OCI-LY3 (cell line): ENCODE data around the gene VWA3B.

ENCODE experiments used
- H2AFZ ChIP-seq: fragments of 200-600, 300-600 bp; shearing (Covaris generic); 2 replicates; pipeline ENCODE4 v1.6.0; 2014; ENCODE audit warnings: antibody characterized with exemption, low read depth, low read length
- H3K27ac ChIP-seq: fragments of 200-600, 300-600 bp; sonication (generic); 2 replicates; pipeline ENCODE4 v1.5.1; 2014; ENCODE audit warnings: mild to moderate bottlenecking, low read length, moderate library complexity, mixed read lengths
- H3K27me3 ChIP-seq: fragments of 200-600, 300-600 bp; sonication (generic); 2 replicates; pipeline ENCODE4 v1.6.1; 2014; ENCODE audit warnings: low read depth, low read length, mixed read lengths
- H3K36me3 ChIP-seq: fragments of 200-600, 300-600 bp; sonication (generic); replicated peaks from 2 replicates; pipeline ENCODE3; 2014; ENCODE audit warnings: low read depth, low read length, mixed read lengths
- H3K4me1 ChIP-seq: fragments of 300-600, 200-600 bp; sonication (generic); 2 replicates; pipeline ENCODE4 v1.6.1; 2014; ENCODE audit warnings: low read length, mixed read lengths
- H3K4me2 ChIP-seq: fragments of 200-600, 300-600 bp; sonication (generic); 2 replicates; pipeline ENCODE4 v1.6.1; 2014; ENCODE audit warnings: low read length, mixed read lengths
- H3K4me3 ChIP-seq: fragments of 300-600, 200-600 bp; sonication (generic); 2 replicates; pipeline ENCODE4 v1.5.1; 2014; ENCODE audit warnings: antibody characterized with exemption, mild to moderate bottlenecking, low read length, moderate library complexity
- H3K79me2 ChIP-seq: fragments of 300-600, 200-600 bp; shearing (Covaris generic); 2 replicates; pipeline ENCODE4 v1.6.1; 2014; ENCODE audit warnings: mild to moderate bottlenecking, low read length, mixed read lengths
- H3K9ac ChIP-seq: fragments of 300-600, 200-600 bp; shearing (Covaris generic); 2 replicates; pipeline ENCODE4 v1.6.0; 2014; ENCODE audit warnings: mild to moderate bottlenecking, low read length, moderate library complexity
- H3K9me3 ChIP-seq: fragments of 200-600, 300-600 bp; shearing (Covaris generic); 2 replicates; pipeline ENCODE4 v1.6.1; 2014; ENCODE audit warnings: low read length, mixed read lengths; ENCODE audit not compliant: insufficient read depth
- H4K20me1 ChIP-seq: fragments of 200-600, 300-600 bp; sonication (generic); 2 replicates; pipeline ENCODE4 v1.6.1; 2016; ENCODE audit warnings: low read length, mixed read lengths; ENCODE audit not compliant: insufficient read depth
- EZH2phosphoT487 ChIP-seq: fragments of 200-600 bp; shearing (Covaris generic); IDR thresholded peaks from 2 replicates; pipeline ENCODE4 v1.6.1; 2018; ENCODE audit warnings: antibody characterized with exemption, mixed run types, low read depth
- TF ChIP-seq, protein P1 (sequence below): fragments of 200-600, 300-600 bp; sonication (generic); IDR thresholded peaks from 2 replicates; pipeline ENCODE4 v1.5.1; 2014; ENCODE audit warnings: antibody characterized with exemption, low read length, low read depth

VWA3B gene

DNA sequence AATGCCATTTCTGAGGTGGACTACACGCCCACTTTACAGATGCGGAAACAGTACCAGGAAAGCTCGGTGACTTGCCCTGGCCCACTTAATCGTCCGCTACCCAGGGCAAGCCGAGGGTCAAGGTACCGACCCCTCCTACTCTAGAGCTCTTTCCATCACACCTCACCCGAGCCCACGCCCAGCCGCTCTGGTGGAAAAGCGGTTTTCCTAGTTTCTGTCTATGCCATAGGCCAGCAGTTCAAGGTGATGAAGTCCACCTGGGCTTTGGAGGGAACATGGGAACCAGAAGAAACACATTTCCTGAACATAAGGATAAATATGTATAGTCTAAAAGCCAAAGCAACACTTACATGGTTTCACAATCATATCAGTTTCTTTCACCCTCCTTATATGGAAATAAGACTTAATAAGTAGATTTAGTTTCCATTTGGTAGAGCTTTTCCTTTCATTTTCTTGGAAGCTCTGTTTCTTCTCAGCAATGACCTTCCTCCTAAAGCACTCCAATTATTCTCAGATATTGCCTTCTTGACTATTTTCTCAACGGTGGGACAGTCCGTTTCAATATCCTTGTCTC is 567 bp downstream of the VWA3B start:
- Histone ChIP-seq H3K79me2 (no peaks in the 10 kb centered on the region), H3K27ac (peak overlapping the region; percentile 48), H3K4me1 (peaks cover 39% of the 10 kb centered on the region), H3K9ac (peak overlapping the region; percentile 45), H3K9me3 (no peaks in the 10 kb centered on the region), H3K4me2 (peak overlapping the region; percentile 89), H3K27me3 (peaks cover 14% of the 10 kb centered on the region; the same call in 1 of the 2 replicates), H2AFZ (peak overlapping the region; percentile 32), H4K20me1 (no peaks in the 10 kb centered on the region), H3K36me3 (no peaks in the 10 kb centered on the region), H3K4me3 (peak overlapping the region; percentile 80)
- TF ChIP-seq, protein P1, sequence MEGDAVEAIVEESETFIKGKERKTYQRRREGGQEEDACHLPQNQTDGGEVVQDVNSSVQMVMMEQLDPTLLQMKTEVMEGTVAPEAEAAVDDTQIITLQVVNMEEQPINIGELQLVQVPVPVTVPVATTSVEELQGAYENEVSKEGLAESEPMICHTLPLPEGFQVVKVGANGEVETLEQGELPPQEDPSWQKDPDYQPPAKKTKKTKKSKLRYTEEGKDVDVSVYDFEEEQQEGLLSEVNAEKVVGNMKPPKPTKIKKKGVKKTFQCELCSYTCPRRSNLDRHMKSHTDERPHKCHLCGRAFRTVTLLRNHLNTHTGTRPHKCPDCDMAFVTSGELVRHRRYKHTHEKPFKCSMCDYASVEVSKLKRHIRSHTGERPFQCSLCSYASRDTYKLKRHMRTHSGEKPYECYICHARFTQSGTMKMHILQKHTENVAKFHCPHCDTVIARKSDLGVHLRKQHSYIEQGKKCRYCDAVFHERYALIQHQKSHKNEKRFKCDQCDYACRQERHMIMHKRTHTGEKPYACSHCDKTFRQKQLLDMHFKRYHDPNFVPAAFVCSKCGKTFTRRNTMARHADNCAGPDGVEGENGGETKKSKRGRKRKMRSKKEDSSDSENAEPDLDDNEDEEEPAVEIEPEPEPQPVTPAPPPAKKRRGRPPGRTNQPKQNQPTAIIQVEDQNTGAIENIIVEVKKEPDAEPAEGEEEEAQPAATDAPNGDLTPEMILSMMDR, result no peak
- no peak for TF ChIP-seq EZH2phosphoT487

DNA sequence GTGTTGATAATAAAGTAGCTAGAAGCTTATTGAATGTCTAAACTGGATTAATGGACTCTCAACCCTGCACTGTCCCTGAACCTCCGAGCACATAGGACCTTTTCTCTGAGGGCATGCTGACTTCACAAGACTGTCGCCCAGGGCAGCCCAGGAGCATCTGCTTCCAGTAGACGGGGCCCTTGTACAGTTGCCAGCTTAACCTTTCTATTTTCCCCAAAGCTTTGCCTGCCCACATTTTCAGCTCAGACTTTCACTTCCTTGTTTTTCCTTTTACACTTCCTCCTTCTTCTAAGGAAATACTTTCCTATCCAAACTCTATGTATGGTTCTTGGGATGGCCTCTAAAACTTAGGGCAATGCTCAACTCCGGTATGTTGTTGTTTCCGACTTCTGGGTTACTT is 1.3 kb downstream of the VWA3B start:
- Histone ChIP-seq H3K9me3 (no peaks in the 10 kb centered on the region), H3K4me2 (peak overlapping the region; percentile 89)

DNA sequence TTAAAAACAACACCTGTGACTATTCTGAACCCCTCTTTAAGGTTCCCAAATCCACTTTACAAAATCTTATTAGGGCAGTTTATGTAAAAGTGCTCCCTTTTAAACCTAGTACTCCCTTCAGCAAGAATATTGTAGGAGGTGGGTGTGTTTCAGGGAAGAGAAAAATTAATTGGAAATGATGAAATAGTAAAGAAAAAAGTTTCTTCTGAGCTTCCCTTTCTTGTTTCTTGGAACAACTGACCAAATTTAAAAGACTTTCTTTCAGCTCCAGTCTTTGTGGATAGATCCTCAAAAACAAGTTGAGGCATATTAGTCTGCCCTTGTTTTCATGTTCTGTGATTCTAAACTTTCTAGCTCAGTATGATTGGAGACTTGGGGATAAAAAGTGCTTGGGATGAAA is 3.0 kb downstream of the VWA3B start:
- H3K79me2 ChIP-seq, result no peaks in the 10 kb centered on the region
- H3K9ac ChIP-seq, result no peak overlapping the region
- H3K4me1 ChIP-seq, result peaks cover 29% of the 10 kb centered on the region
- H3K36me3 ChIP-seq, result no peaks in the 10 kb centered on the region
- no peak overlapping the region for H3K27ac ChIP-seq
- no peak overlapping the region for H3K4me2 ChIP-seq
- TF ChIP-seq, protein P1, result no peak
- no peak for TF ChIP-seq EZH2phosphoT487
- no peaks in the 10 kb centered on the region for H3K9me3 ChIP-seq
- H3K4me3 ChIP-seq, result no peak overlapping the region
- no peaks in the 10 kb centered on the region for H4K20me1 ChIP-seq
- peaks cover 9% of the 10 kb centered on the region; the same call in 1 of the 2 replicates for H3K27me3 ChIP-seq
- H2AFZ ChIP-seq, result no peak overlapping the region

More for the DNA sequence above, 1.3 kb downstream of the VWA3B start:
- peak overlapping the region; percentile 32; the same call in 1 of the 2 replicates for H2AFZ ChIP-seq
- H4K20me1 ChIP-seq, result no peaks in the 10 kb centered on the region
- peaks cover 14% of the 10 kb centered on the region; the same call in 1 of the 2 replicates for H3K27me3 ChIP-seq
- H3K9ac ChIP-seq, result peak overlapping the region; percentile 45; the same call in 1 of the 2 replicates
- peak overlapping the region; percentile 48 for H3K27ac ChIP-seq
- TF ChIP-seq, protein P1, result peak; percentile 46
- no peak for TF ChIP-seq EZH2phosphoT487
- H3K36me3 ChIP-seq, result no peaks in the 10 kb centered on the region
- H3K79me2 ChIP-seq, result no peaks in the 10 kb centered on the region
- peak overlapping the region; percentile 80 for H3K4me3 ChIP-seq
- H3K4me1 ChIP-seq, result peaks cover 39% of the 10 kb centered on the region

DNA sequence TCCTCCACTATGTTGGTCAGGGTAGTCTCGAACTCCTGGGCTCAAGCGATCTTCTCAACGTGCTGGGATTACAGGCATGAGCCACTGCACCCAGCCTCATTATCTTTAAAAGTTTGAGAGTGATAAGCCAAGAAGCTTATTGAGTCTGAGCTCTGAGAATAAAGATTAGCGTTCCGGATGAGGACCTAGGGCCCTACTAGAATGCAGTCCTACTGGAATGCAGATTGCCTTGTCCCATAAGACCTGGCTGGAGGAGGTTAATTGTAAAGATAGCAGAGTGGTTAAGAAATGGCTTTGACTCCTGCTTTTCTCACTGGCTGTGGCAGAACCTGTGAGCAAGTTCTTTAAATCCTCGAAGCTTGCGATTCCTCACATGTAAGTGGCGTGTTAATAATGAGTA is 4.0 kb downstream of the VWA3B start:
- Histone ChIP-seq H3K27ac (no peak overlapping the region), H3K27me3 (peaks cover 1% of the 10 kb centered on the region; the same call in 1 of the 2 replicates), H3K4me1 (peaks cover 25% of the 10 kb centered on the region), H3K9ac (no peak overlapping the region), H2AFZ (no peak overlapping the region), H3K36me3 (no peaks in the 10 kb centered on the region), H3K79me2 (no peaks in the 10 kb centered on the region), H3K9me3 (no peaks in the 10 kb centered on the region), H3K4me3 (no peak overlapping the region), H4K20me1 (no peaks in the 10 kb centered on the region), H3K4me2 (no peak overlapping the region)
- TF ChIP-seq EZH2phosphoT487, result no peak
- TF ChIP-seq, protein P1, result no peak
